GM10248 (cell line): ENCODE measurements around the gene E2F1.

Experiments
- CTCF ChIA-PET: fragments of 300-600 bp; sonication (Branson Sonifier 250); formaldehyde crosslinking; extraction: SDS; loops from one replicate; lab custom pipeline; 2021; ENCODE audit warnings: antibody characterized with exemption; lab: Yijun Ruan, JAX
- POLR2A ChIA-PET: fragments of 350-650 bp; sonication (Branson Sonifier 250); formaldehyde crosslinking; extraction: SDS; loops from one replicate; lab custom pipeline; 2020; ENCODE audit warnings: antibody characterized with exemption; lab: Yijun Ruan, JAX
- DNase-seq: peaks from one replicate; pipeline ENCODE4 v3.0.0; 2012; ENCODE audit errors: extremely low spot score
- CTCF ChIP-seq: IDR thresholded peaks from 2 replicates; pipeline ENCODE4 v1.5.1; 2012; ENCODE audit warnings: mild to moderate bottlenecking, low read depth; ENCODE audit errors: extremely low read depth, missing control alignments, control extremely low read depth

The E2F1 gene

GRCh38 chr20:33729101-33729500 is 42.9 kb upstream of the E2F1 start:
- DNase-seq, result no peak
- ChIA-PET POLR2A (no interaction called here), CTCF (no interaction called here)
- TF ChIP-seq CTCF, result no peak

DNA sequence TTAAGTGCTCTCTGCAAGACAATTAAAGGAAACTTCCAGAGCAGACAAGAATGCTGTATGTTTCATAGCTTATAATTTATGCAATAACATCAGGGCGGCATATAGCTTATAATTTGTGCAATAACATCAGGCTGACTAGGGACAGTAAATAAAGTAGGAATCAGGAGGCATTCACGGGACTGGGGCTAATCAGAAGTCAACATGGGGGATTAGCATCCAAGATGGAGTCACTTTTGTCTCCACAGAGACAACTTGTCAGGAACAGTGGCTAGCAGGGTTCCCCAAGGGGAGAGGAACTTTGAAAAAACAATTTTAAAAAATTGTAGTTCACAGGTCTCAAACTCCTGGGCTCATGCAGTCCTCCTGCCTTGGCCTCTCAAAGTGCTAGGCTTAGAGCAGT is 42.3 kb upstream of the E2F1 start:
- ChIA-PET CTCF (no interaction called here), POLR2A (no interaction called here)
- DNase-seq, result no peak

DNA sequence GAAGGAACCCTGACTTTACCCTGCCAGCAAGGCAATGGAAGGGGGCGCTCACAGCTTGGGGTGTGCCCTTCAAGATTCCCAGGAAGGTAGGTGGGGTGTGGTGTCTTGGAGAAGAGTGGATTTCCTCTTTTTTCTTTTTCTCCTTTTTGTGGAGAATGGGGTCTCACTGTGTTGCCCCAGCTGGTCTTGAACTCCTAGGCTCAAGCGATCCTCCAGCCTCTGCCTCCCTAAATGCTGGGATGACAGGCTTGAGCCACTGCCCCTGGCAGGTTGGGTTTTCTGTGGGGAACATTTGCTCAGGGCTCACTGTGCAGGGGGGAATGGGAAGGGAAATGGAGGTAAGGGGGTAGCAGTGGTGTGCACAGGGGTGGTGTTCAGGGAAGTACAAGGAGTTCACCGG is 41.6 kb upstream of the E2F1 start:
- CTCF ChIA-PET, result no interaction called here
- no peak for DNase-seq
- POLR2A ChIA-PET, result no interaction called here
- TF ChIP-seq CTCF, result no peak

More for the DNA sequence above, 42.3 kb upstream of the E2F1 start:
- TF ChIP-seq CTCF, result no peak

DNA sequence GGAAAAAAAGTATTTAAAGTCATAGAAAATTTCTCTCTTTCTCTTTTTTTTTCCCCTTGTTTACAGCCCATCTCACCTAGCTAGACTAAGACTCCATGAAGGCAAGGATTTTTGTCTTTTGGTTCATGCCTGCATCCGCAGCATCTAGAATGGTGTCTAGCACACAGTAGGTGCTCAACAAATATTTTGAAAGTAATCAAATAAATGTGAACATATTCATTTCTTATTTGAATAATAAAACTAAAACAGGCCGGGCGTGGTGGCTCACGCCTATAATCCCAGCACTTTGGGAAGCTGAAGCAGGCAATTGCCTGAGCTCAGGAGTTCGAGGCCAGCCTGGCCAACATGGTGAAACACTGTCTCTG is 40.9 kb upstream of the E2F1 start:
- TF ChIP-seq CTCF, result no peak
- POLR2A ChIA-PET, result no interaction called here
- CTCF ChIA-PET, result interaction anchor here (0.9 to 1.0 kb wide), 2 partner anchors 30 to 59 kb away, joined by 3 read pairs; no protein-coding TSS in a partner anchor
- DNase-seq, result no peak

DNA sequence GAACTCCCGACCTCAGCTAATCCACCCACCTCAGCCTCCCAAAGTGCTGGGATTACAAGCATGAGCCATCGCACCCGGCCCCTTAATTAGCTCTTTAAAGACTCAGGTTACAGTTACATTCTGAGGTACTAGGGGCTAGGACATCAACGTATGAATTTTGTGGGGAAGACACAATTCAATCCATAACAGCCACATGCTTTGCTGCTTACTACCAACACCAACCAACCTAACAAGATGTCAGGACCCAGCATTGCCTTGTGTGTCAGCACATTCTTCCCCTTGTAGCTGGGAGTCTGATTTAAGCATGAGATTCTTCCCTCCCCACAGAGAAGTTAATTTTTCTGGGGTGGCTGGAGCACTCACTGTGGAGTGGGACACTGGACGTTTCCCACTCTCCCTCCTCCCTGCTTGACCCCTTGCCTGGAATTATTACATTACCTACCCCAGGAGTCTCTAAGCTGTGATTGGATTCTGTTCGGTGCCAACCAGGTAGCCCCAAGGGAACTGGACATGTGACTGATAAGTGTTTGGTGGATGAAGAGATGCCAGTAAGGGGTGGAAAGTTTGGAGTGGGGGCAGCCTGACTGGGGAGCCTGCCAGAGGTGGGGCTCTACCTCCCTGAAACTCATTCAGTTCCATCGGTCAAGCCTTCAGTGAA is 39.6 kb upstream of the E2F1 start:
- no peak for TF ChIP-seq CTCF
- ChIA-PET CTCF (interaction anchor here (0.9 to 1.0 kb wide), 2 partner anchors 38 to 268 kb away, joined by 3 read pairs; no protein-coding TSS in a partner anchor), POLR2A (no interaction called here)
- DNase-seq, result no peak

GRCh38 chr20:33724439-33725094 is 38.4 kb upstream of the E2F1 start:
- ChIA-PET POLR2A (no interaction called here), CTCF (interaction anchor here (0.9 to 1.0 kb wide), 2 partner anchors 39 to 267 kb away, joined by 3 read pairs; no protein-coding TSS in a partner anchor)
- no peak for TF ChIP-seq CTCF
- DNase-seq, result no peak
